GM21717 (cell line): ENCODE measurements around the gene HRH1.
"Not testable (repeated sequence)": the region's sequence is repeated elsewhere in the genome, so short reads cannot be mapped to it uniquely, and the experiment has no call there.

Experiments
- ATAC-seq: cut with Tn5 transposase; IDR thresholded peaks from one replicate; pipeline ENCODE4 v1.9.1; 2021; ENCODE audit warnings: mild to moderate bottlenecking, moderate library complexity; ENCODE audit not compliant: unreplicated experiment

The HRH1 gene

DNA sequence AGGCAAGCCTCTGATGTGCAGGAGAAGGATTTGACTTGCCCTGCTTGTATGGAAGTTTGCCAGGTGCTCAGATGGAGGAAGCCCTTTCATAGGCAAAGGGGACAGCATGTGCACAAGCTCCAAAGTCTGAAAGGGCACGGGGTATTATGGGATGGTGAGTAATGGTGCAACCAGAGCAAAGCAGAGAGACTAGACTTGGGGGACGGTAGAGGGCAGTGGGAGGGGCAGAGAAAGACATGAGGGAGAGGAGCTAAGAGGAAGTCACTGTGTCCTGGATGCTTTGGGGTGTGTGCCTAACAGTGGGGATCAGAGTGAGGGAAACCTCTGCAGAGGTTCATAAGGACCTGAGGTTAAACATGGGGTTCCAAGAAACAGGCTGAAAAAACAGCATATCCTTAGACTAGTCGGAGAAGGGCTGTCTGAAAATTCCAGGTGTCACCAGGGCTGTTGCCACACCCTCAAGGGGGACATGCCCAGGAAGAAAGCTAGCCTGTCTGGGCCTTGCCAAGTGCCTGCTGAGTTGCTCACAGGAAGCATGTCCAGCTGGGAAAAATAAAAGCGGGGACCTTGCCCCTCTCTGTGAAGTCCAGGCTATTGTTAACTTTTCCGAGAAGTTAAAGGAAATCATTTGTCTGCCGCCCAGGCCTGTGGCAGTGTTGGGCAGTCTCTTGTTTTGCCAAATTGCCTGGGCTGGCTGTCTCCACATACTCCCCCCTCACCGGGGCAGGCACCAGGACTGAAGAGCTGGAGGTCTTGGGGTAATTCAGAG lies 47.1 kb downstream of the HRH1 start:
- ATAC-seq = no peak

DNA sequence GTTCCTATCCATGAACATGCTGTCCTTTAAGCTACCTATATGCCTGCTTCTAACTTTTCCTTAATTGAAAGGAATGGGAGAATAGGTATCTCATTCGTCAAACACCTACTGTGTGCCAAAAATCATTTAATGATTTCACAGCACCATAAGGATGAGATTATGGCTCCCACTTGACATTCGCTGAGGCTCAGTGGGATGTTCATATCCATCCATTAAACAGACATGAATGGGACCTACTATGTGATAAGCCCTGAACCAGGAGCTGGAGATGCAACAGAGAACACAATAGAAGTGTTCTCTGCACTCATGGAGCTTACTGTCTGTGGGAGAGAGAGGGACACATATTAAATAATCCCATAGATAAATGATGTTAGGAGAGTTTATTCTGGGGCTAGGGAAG lies 49.7 kb downstream of the HRH1 start:
- no peak for ATAC-seq

DNA sequence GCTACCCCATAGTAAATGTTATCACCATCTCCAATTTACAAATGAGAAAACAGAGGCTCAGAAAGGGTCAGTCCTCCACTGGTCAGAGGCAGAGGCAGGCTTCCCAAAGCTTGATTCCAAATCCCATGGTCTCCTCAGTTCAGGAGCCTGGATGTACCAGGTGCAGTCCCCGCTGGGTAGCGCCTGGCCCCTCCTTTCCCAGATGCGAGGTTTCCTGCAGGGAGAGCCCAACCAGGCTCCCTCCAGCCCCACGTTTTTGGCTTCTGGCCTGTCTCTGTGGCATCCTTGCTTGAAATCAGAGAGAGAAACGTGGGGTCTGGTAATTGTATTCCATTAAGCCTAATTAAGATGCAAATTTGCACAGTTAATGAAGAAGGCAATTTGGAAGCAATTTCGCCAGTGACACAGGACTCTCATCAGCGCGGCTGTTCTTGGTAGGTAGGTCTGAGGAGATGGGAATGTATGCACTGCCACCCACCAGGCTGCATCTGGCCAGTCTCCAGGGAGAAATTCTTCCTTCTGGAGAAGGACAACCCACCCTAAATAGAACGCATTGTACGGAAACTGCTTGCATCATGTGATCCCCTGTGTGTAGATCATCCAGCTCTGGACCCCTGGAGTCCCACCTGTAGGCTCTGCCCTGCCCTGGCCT lies 50.5 kb downstream of the HRH1 start:
- no peak for ATAC-seq

DNA sequence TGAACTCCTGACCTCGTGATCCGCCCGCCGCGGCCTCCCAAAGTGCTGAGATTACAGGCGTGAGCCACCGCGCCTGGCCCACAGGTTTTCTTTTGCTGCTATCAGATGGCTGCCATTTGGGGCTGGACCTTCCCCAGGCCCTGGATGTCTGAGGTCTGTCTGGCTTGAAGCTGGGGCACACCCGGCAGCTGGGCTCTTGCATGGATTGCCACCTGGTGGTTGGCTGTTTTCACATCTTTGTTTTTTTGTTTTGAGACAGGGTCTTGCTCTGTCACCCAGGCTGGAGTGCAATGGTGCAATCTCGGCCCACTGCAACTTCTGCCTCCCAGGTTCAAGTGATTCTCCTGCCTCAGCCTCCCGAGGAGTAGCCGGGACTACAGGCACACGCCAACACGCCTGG lies 51.6 kb downstream of the HRH1 start:
- ATAC-seq = not testable (repeated sequence)

DNA sequence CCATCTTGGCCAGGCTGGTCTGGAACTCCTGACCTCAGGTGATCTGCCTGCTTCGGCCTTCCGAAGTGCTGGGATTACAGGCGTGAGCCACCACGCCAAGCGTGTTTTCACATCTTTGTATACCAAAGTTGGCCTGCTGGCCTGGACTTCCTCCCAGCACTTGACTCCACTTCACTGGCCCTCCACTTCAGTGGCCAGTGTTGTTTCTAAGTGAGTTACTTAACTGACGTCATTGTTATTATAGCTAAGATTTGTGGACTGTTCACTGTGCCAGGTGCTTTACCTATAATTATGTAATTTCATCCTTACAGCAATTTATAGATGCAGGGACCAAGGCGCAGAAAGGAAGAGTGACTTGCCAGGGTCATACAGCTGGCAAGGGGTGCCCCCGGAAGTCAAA lies 52.0 kb downstream of the HRH1 start:
- ATAC-seq = no peak

DNA sequence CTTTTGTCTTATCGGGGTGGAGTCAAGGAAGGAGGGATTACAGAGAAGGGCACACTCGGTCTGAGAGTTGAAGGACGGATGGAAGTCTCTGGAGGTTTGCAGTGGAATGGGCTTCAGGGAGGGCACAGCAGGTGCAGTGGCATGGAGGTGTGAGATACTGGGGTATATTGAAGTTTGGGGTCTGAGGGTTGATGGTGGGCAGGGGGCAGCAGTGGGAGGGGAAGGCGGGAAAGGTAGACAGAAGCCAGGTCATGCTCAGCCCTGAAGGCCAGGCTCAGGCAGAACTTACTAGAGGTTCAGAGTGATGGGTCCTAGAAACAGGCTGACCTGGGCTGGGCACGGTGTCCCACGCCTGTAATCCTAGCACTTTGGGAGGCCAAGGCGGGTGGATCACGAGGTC lies 52.7 kb downstream of the HRH1 start:
- ATAC-seq = no peak

DNA sequence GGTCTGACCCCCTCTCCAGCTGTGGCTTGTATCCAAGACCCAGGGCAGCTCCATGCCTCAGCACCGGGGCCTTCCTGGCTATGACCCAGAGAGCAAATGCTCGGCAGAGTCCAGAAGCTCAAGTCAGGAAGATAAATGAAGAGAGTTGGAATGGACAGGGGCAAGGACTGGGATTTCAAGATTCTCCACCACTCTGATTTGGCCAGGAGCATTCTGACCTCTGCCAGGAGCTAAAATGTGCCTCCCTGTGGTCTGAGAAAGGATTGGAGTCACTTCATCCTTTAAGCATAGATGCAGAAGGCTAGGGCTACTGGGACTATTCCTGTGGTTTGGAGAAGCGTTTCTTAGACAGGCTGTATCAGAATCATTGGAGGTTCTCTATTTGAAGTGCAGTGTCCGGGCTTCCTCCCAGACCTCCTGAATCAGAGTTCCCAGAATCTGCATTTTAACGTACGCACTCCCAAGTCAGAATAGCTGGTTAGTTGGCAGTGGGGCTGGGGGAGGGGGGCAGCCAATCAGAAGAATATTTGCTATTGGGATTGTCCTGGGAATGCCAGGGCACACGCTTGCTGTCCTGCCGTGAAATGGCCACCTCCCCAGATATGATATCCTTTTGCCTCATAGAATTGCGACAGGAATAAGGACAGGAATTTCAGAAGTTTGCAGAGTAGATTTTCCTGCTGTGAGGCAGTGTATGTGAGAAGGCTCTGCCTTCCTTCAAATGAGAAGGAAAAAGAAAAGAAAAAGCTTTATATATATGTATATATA lies 57.4 kb downstream of the HRH1 start:
- ATAC-seq = no peak

DNA sequence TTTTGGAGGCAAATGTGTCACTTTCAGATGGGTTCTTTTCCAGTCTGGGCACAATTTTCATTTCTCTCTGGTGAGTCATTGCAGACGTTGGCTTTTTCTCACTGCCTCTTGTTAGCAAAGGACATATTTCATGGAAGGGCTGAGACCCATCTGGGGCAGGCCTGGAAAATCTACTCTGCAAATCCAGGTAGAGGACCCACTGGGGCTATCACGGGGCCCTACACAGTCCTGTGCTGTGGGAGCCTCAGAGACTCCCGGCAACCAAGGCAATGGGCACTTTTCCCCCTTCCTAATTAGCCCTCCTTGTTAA lies 58.0 kb downstream of the HRH1 start:
- no peak for ATAC-seq

DNA sequence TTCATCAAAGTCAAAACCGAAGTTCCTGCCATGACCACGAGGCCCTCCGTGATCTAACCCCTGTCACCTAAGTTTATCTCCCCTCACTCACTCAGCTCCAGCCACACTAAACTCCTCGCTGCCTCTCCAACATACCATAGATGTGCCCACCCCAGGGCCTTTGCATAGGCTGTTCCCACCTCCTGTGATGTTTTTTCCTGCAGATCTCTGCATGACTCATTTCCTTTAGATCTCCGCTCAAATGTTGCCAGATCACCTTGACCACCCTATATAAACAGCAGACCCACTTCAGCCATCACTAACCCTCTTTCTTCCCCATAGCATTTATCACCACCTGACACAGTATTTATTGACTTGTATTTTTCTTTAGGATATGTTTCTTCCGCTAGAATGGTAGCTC lies 58.5 kb downstream of the HRH1 start:
- no peak for ATAC-seq

DNA sequence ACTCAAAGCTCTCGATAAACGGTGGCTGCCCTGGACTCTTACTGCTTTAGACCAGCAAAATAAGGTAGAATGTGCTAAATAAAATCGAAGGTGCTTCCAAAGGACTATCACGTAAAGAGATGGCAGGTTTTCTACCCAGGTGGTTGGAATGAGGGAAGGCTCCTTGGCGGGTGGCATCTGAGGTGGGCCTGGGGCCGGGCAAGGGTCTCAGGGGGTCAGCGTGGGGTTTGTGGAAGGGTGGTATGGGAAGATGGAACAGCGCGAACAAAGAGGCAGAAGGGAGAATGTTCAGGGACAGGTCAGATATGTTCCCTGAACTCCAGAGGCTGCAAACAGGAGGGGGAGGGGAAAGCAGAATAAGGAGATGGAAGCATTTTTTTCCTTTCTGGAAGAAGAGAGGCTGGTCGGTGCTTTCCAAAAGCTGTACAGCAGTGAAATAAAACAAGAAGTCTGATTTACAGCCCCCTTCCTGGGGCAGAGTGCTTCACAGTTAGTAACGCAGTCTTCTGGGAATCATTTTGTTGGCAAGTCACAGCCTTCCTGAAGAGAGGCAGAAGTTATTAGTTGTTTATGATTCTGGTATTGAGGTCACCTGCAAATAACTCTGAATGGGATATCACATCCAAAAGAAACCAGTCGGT lies 59.6 kb downstream of the HRH1 start:
- ATAC-seq = no peak

DNA sequence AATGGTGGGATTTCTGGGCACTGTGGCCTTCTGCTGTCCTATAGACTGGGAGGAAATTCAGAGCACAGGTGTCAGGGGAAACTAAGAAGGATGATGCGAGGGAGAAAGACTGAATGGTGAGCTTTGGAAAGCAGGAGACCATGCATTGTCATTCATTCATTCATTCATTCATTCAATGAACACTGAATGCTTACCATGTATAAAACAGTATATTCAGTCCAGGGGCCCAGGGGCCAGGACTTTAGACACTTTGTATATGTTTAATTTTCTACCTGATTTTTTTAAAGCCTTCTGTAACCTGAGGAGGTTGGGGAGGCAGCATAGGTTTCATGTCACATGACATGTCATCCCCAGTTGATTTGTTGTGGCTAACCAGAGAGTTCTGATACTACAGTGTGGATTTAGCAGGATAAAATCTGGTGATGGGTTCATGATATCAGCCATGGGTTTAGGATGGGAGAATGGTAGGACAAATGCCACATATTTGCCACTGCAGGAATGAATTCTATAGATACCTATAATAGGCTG lies 60.2 kb downstream of the HRH1 start:
- no peak for ATAC-seq

DNA sequence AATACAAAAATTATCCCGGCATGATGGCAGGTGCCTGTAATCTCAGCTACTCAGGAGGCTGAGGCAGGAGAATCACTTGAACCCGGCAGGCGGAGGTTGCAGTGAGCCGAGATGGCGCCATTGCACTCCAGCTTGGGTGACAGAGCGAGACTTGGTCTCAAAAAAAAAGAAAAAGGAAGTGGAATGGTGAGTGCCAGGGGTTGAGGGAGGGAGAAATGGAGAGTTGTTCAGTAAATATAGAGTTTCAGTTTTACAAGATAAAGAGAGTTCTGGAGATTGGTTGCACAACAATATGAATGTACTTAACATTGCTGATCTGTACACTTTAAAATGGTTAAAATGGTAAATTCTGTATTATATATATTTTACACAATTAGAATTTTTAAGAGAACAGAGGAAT lies 63.1 kb downstream of the HRH1 start:
- ATAC-seq = not testable (repeated sequence)

DNA sequence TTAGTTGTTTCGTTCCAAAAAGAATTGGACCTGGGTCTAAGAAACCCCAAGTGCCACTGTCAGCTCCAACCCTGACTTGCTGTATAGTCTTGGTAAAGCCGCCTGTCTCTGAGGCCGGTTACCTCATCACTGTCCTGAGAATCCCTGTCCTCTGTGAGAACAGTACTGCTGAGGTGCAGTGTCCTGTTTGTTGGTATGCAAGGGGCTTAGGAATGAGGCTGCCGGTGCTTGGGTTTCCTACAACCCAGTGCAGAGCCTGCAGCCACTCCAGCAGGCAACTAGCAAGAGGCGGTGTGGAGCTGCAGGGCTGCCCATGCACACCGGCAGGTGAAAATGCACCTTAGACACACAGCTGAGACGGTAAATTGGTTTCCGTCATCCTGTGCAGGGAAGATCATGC lies 65.9 kb downstream of the HRH1 start:
- ATAC-seq = no peak

DNA sequence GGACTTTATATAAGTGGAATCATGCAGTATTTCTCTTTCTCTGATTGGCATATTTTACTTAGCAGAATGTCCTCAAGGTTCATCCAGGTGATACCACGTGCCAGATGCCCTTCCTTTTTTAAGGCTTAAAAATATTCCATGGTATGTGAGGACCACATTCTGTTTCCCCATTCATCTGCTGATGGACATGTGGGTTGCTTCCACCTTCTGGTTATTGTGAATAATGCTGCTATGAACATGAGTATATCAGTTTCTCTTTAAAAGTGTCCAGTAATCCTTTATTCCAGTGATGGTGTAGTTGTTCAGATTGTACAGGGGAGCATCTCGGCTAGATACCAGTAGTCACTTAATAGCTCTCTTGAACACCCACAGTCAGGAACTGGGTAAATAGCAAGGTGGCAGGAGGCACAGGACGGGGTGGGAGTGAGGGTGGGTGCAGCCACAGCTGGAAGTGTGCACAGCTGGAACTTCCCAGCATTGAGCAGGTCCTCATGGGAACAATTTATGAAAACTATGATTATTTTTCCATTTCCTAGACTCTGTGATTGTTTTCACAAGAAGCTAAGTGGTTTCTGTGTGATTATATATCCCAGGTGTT lies 67.6 kb downstream of the HRH1 start:
- ATAC-seq = no peak

DNA sequence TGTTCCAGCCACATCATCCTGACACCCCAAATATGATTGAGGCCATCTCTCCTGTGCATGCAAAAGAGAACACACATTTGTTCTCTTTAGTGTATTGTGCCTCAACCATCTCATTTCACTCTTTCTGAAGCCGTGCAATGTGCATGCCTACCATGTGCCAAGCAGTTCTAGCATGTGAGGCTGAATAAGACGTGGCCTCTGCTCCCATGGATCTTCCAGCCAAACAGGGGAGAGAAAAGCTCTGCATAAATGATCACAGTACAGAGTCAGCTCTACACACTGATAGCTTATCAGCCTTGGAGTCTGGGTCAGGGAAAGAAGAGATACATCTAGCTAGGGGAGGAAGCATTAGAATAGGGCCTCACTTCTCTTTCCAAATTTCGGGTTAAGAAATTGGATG lies 69.7 kb downstream of the HRH1 start:
- ATAC-seq = no peak

DNA sequence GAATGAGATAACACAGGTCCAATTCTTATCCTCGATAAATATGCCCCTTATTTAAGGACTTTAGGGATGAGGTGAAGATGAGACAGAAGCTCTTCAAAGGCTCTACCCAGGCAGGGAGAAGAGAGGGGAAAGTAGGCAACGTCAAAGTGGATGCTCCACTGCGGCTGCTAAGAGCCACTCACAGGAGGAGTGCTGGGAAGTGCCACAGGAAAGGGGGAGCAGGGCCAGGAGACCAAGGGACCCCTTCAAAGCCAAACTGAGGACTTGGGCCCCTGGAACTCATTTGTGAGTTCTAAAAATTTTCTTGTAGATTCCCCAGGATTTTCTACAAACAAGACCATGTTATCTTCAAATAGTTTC lies 70.6 kb downstream of the HRH1 start:
- no peak for ATAC-seq

DNA sequence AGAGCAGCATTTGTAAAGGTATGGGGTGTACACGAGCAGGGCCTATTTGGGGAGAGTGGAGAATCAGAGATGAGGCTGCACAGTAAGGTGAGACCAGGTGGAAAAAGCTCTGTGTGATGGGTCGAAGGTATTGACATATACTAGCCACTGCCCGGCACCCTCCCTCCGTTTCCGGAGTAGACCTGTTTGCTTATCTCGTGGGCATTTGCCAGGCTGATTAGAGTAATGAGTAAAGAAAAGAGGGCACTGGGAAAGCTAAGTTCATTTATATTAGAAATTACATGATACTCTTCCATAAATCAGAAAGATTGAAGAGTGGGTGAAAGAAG lies 71.7 kb downstream of the HRH1 start:
- ATAC-seq = no peak

DNA sequence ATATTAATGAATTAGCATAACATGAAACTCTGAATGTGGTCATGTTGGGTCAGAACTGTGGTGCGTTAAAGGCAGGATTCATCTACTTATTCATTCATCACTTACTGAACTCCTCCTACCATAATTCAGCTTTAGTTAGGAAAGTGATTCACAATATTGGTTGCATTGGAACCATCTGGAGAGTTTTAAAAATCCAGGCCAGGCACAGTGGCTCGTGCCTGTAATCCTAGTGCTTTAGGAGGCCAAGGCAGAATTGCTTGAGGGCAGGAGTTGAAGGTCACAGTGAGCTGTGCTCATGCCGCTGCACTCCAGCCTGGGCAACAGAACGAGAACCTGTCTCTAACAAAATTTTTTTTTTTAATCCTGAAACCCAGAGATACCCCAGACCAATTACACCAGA lies 73.7 kb downstream of the HRH1 start:
- no peak for ATAC-seq

DNA sequence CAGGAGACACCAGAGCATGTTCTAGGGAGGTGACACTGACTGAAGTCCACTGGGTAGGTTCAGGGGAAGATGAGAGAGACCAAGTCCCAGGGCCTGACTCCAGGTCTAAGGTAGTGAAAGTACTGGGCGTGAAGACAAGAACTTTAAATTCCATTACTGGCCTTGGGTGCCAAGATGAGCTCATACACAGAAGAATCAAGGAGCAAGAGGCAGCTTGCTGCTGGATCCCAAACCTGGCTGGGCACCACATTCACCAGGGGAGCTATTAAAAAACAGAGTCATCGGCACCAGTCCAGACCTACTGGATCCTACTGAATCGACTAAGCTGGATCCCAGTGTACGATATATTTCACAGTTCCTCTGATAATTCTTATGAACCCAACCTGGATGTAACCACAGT lies 75.8 kb downstream of the HRH1 start:
- ATAC-seq = no peak

DNA sequence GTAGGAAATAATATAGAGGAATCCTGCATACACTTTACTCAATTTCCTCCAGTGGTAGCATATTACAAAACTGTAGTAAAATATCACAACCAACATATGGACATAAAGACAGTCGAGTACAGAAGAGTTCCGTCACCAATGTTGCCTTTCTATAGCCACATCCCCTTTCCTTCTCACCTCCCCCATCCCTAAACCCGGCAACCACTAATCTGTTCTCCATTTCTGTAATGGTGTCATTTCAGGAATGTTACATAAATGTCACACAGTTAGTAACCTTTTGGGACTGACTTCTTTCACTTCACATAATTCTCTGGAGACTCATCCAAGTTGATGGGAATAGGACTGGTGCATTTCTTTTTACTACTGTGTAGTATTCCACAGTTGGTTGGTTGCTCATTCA lies 76.5 kb downstream of the HRH1 start:
- no peak for ATAC-seq

DNA sequence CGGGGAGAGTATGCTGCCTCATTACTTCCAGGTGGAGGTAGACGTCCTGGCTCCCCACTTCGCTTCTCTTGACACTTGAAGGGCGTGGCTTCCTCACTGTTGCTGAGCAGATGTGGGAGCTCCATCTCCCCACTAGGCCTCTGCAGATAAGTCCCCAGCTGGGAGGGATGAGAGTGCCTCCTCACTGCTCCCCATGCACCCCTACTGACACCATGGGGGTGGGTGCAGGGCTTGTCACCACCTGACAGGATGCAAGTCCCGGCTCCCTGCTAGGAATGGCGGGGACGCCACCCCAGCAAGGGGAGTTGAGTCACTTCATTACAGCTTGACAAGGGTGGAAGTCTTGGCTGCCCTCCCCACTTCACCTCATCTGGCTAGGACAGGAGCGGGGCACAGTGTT lies 81.1 kb downstream of the HRH1 start:
- no peak for ATAC-seq
